Spleen (tissue), 11 donors: ENCODE measurements around the gene DNAI7. TPM values are rescaled to one million over a fixed set of nuclear protein-coding genes. Genes with fewer than 3 reads are reported as not detected.

Experiments
- DNase-seq: peaks from one replicate; pipeline ENCODE4 v3.0.0-alpha.2; 2020
- H3K27ac ChIP-seq, 8 donors: fragments of 200-600 bp; sonication (generic) in 7 of 8; 1 replicate in 4 of 8; 2 replicates in 4 of 8; pipeline versions ENCODE4 v1.5.0 to v1.8.0; 2016 to 2021; ENCODE audit warnings: inconsistent platforms in 4 of 8, mild to moderate bottlenecking in 4 of 8, moderate library complexity in 1 of 8
- H3K27me3 ChIP-seq, 7 donors: fragments of 200-600 bp; sonication (generic) in 6 of 7; replicated peaks in 1 of 7; 1 replicate in 4 of 7; 2 replicates in 3 of 7; pipeline versions ENCODE4 v1.5.0 to v1.8.0; 2016 to 2021; ENCODE audit warnings: inconsistent platforms in 3 of 7, mild to moderate bottlenecking in 1 of 7
- H3K36me3 ChIP-seq, 6 donors: fragments of 200-600 bp; sonication (generic) in 5 of 6; 1 replicate in 4 of 6; 2 replicates in 2 of 6; pipeline versions ENCODE4 v1.5.0 to v1.8.0; 2016 to 2021; ENCODE audit warnings: inconsistent platforms in 2 of 6
- H3K4me1 ChIP-seq, 6 donors: fragments of 200-600 bp; sonication (generic) in 5 of 6; 1 replicate in 3 of 6; 2 replicates in 3 of 6; pipeline versions ENCODE4 v1.5.0 to v1.8.0; 2016 to 2021; ENCODE audit warnings: inconsistent platforms in 3 of 6
- H3K4me3 ChIP-seq, 8 donors: fragments of 200-600 bp; sonication (generic) in 7 of 8; 1 replicate in 4 of 8; 2 replicates in 4 of 8; pipeline versions ENCODE4 v1.5.0 to v1.8.0; 2016 to 2021; ENCODE audit warnings: inconsistent platforms in 4 of 8, mild to moderate bottlenecking in 4 of 8, moderate library complexity in 2 of 8
- H3K9me3 ChIP-seq, 8 donors: fragments of 200-600 bp; sonication (generic) in 7 of 8; 1 replicate in 4 of 8; 2 replicates in 4 of 8; pipeline versions ENCODE4 v1.5.0 to v1.8.0; 2016 to 2021; ENCODE audit warnings: inconsistent platforms in 4 of 8
- POLR2A ChIP-seq, 3 donors: fragments of 450-650 bp; IDR thresholded peaks; one replicate each; pipeline ENCODE4 v1.5.1; 2017; ENCODE audit warnings: antibody characterized with exemption in 3 of 3, mild to moderate bottlenecking in 1 of 3
- POLR2AphosphoS5 ChIP-seq, 3 donors: sonication (generic); formaldehyde crosslinking; IDR thresholded peaks; one replicate each; pipeline ENCODE4 v1.5.1; 2017; ENCODE audit warnings: antibody characterized with exemption in 3 of 3
- WGBS, 5 donors: extraction: QIAGEN DNeasy Blood & Tissue Kit in 3 of 5; methylation state at CpG; one replicate each; pipeline versions ENCODE4 v1.1.5 to v1.1.7; 2013 to 2018; 5-methylcytosine and 5-hydroxymethylcytosine counted together
- intact Hi-C: fragments of 100-400 bp; cut with DNase I; formaldehyde crosslinking; loops from one replicate; pipeline ENCODE4 v1.15.0; 2023; ENCODE audit warnings: low total_unique reads
- polyA plus RNA-seq, 3 donors: library from polyadenylated mRNA; stranded (reverse); fragments of 200-250 nt; gene quantifications; one replicate each; pipeline ENCODE4 v1.2.1, GENCODE V29; 2013
- total RNA-seq, 7 donors: library from RNA; depleted of rRNA in 3 of 7; stranded (reverse); fragments of >200 nt in 3 of 7; fragmentation: NEBNext Ultra II Directional in 4 of 7; extraction: Animal tissue kit (Norgen Biotek cat#: 25700) in 4 of 7; gene quantifications; one replicate each; pipeline versions ENCODE4 v1.1.0 to v1.2.1, GENCODE V29; 2016 to 2021
- TF ChIP-seq, protein P1 (sequence below), 11 experiments: fragments of 200-600 bp in 7 of 11; fragments of 450-650 bp in 4 of 11; sonication (generic) in 4 of 11; IDR thresholded peaks in 8 of 11; conservative IDR thresholded peaks in 3 of 11; 1 replicate in 7 of 11; 2 replicates in 4 of 11; pipeline versions ENCODE4 v1.4.0 to v1.8.0; 2016 to 2021; ENCODE audit warnings: antibody characterized with exemption in 11 of 11, inconsistent platforms in 4 of 11, mild to moderate bottlenecking in 1 of 11
- donor health status: healthy with polysubstance abuse.
- donor health status: DM: no; HTN: no; CAD: no; lungs with moderate emphysema.
- donor health status: DM: no; HTN: no; CAD: no.
- donor health status: Bipolar disorder and iron deficiency.
- donor health status: healthy.
- donor health status: DM: no; HTN: no; CAD: no.
- donor health status: DM: yes; HTN: yes; CAD: no.

DNAI7 gene
- total and polyA plus RNA-seq, 10 donors, result 0.03 to 0.28 (median 0.12) TPM; not detected in 6

DNA sequence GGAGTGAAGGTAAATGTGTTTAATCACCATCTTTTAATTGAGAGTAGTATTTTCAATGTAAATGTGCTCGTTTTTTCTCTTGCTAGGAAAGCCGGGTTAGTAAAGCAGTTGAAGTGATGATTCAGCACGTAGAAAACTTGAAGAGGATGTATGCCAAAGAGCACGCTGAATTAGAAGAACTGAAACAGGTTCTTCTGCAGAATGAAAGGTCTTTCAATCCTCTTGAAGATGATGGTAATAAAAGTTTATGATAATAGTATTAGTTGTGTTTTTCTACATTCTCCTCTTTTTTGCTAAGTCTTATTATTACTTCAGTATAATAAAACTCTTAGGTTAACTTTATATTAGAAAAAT is 93.9 kb downstream of the DNAI7 start:
- H3K27ac ChIP-seq, result peak overlapping the region in 3 of 8 donors; percentile 23 to 37 (median 35)
- no peaks in the 10 kb centered on the region for H3K9me3 ChIP-seq
- no peaks in the 10 kb centered on the region for H3K27me3 ChIP-seq
- H3K4me3 ChIP-seq, result no peak overlapping the region
- intact Hi-C loops, result no loop called here
- DNase-seq, result no peak
- TF ChIP-seq POLR2AphosphoS5 (IDR thresholded peaks at IDR 0.05) (no peak), POLR2A (IDR thresholded peaks at IDR 0.05) (no peak)
- TF ChIP-seq, protein P1, sequence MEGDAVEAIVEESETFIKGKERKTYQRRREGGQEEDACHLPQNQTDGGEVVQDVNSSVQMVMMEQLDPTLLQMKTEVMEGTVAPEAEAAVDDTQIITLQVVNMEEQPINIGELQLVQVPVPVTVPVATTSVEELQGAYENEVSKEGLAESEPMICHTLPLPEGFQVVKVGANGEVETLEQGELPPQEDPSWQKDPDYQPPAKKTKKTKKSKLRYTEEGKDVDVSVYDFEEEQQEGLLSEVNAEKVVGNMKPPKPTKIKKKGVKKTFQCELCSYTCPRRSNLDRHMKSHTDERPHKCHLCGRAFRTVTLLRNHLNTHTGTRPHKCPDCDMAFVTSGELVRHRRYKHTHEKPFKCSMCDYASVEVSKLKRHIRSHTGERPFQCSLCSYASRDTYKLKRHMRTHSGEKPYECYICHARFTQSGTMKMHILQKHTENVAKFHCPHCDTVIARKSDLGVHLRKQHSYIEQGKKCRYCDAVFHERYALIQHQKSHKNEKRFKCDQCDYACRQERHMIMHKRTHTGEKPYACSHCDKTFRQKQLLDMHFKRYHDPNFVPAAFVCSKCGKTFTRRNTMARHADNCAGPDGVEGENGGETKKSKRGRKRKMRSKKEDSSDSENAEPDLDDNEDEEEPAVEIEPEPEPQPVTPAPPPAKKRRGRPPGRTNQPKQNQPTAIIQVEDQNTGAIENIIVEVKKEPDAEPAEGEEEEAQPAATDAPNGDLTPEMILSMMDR (IDR thresholded peaks at IDR 0.05 in 8 of 11, conservative IDR thresholded peaks at IDR 0.05 in 3 of 11), result no peak
- 41 to 58% (median 49%) methylated on average over 4 of the region's 4 CpGs for WGBS, 5 donors
- H3K36me3 ChIP-seq, result peaks cover 0 to 100% (median 59%) of the 10 kb centered on the region in 6 donors
- peaks cover 0 to 11% (median 3%) of the 10 kb centered on the region in 6 donors for H3K4me1 ChIP-seq

DNA sequence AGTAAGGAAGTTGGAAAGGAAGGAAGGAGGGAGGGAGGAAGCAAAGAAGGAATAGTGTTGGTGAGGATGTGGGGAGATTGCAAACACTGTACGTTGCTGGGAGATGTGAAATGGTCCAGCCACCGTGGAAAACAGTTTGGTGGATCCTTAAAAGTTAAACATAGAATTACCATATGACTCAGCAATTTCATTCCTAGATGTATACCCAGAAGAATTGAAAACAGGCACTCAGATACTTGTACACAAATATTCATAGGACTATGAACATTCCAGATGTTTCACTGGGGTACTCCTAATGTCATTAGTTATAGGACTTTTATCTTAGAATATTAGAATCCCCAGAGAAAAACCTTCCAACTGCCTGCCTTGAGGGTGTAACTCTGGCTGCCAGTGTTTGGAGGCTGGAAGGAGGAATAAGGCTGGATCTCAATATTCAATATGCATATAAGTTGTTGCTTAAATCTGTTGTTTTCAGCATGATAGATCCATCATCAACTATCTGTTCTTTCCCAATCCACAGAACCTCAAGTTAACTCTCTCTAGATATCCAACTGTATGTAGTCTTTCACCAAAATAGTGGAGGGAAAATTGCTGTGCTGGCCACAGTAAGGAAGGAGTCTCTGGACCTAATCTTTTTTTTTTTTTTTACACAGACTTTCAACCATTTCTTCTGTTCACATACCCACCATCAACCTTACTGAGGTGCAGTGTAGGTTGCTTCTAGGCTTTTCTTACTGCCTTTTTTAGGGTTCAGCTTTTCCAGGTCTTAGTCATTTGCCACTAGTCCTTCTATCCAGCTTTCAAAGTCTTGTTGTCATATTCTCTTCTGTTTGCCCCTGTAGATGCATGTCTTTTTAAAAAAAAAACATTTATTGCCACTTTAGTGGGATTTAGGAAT is 94.5 kb downstream of the DNAI7 start:
- WGBS, 5 donors, result 29 to 60% (median 44%) methylated on average over 2 of the region's 2 CpGs
- intact Hi-C loops, result no loop called here
- no peaks in the 10 kb centered on the region for H3K9me3 ChIP-seq
- peak overlapping the region in 3 of 8 donors; percentile 23 to 37 (median 35) for H3K27ac ChIP-seq
- H3K4me3 ChIP-seq, result no peak overlapping the region
- peaks cover 0 to 11% (median 3%) of the 10 kb centered on the region in 6 donors for H3K4me1 ChIP-seq
- DNase-seq, result no peak
- TF ChIP-seq POLR2A (IDR thresholded peaks at IDR 0.05) (no peak), POLR2AphosphoS5 (IDR thresholded peaks at IDR 0.05) (no peak)
- TF ChIP-seq, protein P1 (IDR thresholded peaks at IDR 0.05 in 8 of 11, conservative IDR thresholded peaks at IDR 0.05 in 3 of 11), result no peak
- peaks cover 0 to 100% (median 62%) of the 10 kb centered on the region in 6 donors for H3K36me3 ChIP-seq
- H3K27me3 ChIP-seq, result no peaks in the 10 kb centered on the region

DNA sequence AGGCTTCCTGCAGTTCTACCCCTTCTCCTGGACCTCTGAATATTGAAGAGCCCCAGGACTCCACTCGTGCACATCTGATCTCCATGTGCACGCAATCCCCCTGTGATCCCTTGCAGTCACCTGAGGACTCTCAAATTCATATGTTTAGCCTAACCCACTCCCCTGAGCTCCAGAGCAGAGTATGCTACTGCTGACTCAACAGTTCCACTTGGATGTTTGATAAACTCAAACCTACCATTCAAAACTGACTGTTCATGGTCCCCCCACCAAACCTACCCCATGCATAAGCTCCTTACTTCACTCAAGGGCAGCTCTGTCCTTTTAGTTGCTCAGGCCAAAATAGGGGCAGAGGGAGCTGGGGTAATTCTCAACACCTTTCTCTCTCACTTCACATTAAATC is 96.0 kb downstream of the DNAI7 start:
- intact Hi-C loops, result no loop called here
- H3K4me1 ChIP-seq, result peaks cover 0 to 11% (median 3%) of the 10 kb centered on the region in 6 donors
- peaks cover 0 to 100% (median 58%) of the 10 kb centered on the region in 6 donors for H3K36me3 ChIP-seq
- TF ChIP-seq POLR2A (IDR thresholded peaks at IDR 0.05) (no peak), POLR2AphosphoS5 (IDR thresholded peaks at IDR 0.05) (no peak)
- TF ChIP-seq, protein P1 (IDR thresholded peaks at IDR 0.05 in 8 of 11, conservative IDR thresholded peaks at IDR 0.05 in 3 of 11), result no peak
- no peak for DNase-seq
- no peaks in the 10 kb centered on the region for H3K27me3 ChIP-seq
- H3K27ac ChIP-seq, result no peak overlapping the region
- H3K4me3 ChIP-seq, result no peak overlapping the region
- WGBS, 5 donors, result 91 to 97% (median 95%) methylated on average over 2 of the region's 2 CpGs
- H3K9me3 ChIP-seq, result peaks cover 0 to 5% (median 4%) of the 10 kb centered on the region in 8 donors

DNA sequence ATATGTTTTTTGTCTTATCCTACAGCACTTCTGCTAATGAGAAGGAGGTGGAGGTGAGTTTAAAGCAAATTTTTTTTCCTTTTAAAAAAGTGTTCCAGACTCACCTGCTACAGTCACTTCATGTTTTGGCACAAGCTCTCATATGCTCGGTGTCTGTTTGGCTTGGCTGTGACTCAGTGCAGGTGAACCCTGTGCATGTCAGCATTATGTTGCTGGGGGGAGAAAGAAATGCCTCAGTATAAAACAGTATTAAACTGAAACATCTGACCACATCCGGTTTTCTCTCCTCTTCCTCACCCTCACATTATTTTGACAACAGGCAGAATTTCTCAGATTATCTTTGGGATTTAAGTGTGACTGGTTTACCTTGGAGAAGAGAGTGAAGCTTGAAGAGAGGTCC is 105.2 kb downstream of the DNAI7 start:
- DNase-seq, result no peak
- H3K9me3 ChIP-seq, result peaks cover 0 to 11% (median 8%) of the 10 kb centered on the region in 8 donors
- intact Hi-C loops, result no loop called here
- peaks cover 0 to 40% (median 11%) of the 10 kb centered on the region in 6 donors for H3K4me1 ChIP-seq
- peak overlapping the region in 4 of 8 donors; percentile 14 to 66 (median 16) for H3K27ac ChIP-seq
- H3K27me3 ChIP-seq, result no peaks in the 10 kb centered on the region
- H3K4me3 ChIP-seq, result no peak overlapping the region
- WGBS, 5 donors, result 22 to 50% (median 28%) methylated on average over 2 of the region's 2 CpGs
- TF ChIP-seq, protein P1 (IDR thresholded peaks at IDR 0.05 in 8 of 11, conservative IDR thresholded peaks at IDR 0.05 in 3 of 11), result no peak
- no peak for TF ChIP-seq POLR2A (IDR thresholded peaks at IDR 0.05)
- no peak for TF ChIP-seq POLR2AphosphoS5 (IDR thresholded peaks at IDR 0.05)
- H3K36me3 ChIP-seq, result peaks cover 0 to 89% (median 44%) of the 10 kb centered on the region in 6 donors
